H1 (cell line): Measurements from ENCODE around the gene MEIS2. TPM values are rescaled to one million over a fixed set of nuclear protein-coding genes. Genes with fewer than 3 reads are reported as not detected.

Experiments used
- CTCF ChIA-PET: fragments of 300-600 bp; sonication (Branson Sonifier 250); formaldehyde crosslinking; loops from one replicate; lab custom pipeline; 2021; ENCODE audit not compliant: partially characterized antibody; lab: Charles Lee
- POLR2A ChIA-PET: fragments of 300-600 bp; sonication (Branson Sonifier 250); formaldehyde crosslinking; loops from one replicate; lab custom pipeline; 2021; ENCODE audit warnings: inconsistent platforms; ENCODE audit not compliant: partially characterized antibody; lab: Charles Lee
- DNase-seq, 2 experiments: peaks; one replicate each; pipeline versions ENCODE4 v3.0.0 to v3.0.0-alpha.2; 2010 to 2022; ENCODE audit warnings: low spot score in 2 of 2, low read depth in 1 of 2, mixed read lengths in 1 of 2
- FAIRE-seq: peaks from 2 replicates; lab custom pipeline; 2011; peaks lifted over from hg19 to GRCh38; lab: Jason Lieb, UNC
- H2AFZ ChIP-seq: 2 replicates; pipeline ENCODE4 v1.8.1; 2012; ENCODE audit warnings: low read length, inconsistent platforms
- H2AK5ac ChIP-seq: 2 replicates; pipeline ENCODE4 v1.6.1; 2013; ENCODE audit warnings: low read depth, low read length
- H2BK120ac ChIP-seq: replicated peaks from 2 replicates; pipeline ENCODE3; 2013; ENCODE audit warnings: low read depth, low read length, inconsistent platforms
- H2BK12ac ChIP-seq: 2 replicates; pipeline ENCODE4 v1.6.1; 2013; ENCODE audit warnings: low read depth, low read length
- H2BK15ac ChIP-seq: 2 replicates; pipeline ENCODE4 v1.6.1; 2013; ENCODE audit warnings: low read length
- H2BK20ac ChIP-seq: 2 replicates; pipeline ENCODE4 v1.6.1; 2013; ENCODE audit warnings: low read length
- H2BK5ac ChIP-seq: 2 replicates; pipeline ENCODE4 v1.6.1; 2013; ENCODE audit warnings: low read depth, low read length
- H3K14ac ChIP-seq: 2 replicates; pipeline ENCODE4 v1.6.1; 2013; ENCODE audit warnings: inconsistent platforms; ENCODE audit not compliant: insufficient read length
- H3K18ac ChIP-seq: 2 replicates; pipeline ENCODE4 v1.6.1; 2013; ENCODE audit warnings: low read length; ENCODE audit errors: extremely low read depth
- H3K23ac ChIP-seq: 2 replicates; pipeline ENCODE4 v1.6.1; 2013; ENCODE audit warnings: inconsistent platforms; ENCODE audit not compliant: insufficient read length
- H3K23me2 ChIP-seq: 2 replicates; pipeline ENCODE4 v1.6.1; 2013; ENCODE audit warnings: low read depth, low read length
- H3K27ac ChIP-seq: 2 replicates; pipeline ENCODE4 v1.6.1; 2011; ENCODE audit warnings: low read depth, low read length, inconsistent platforms
- H3K27me3 ChIP-seq, 4 experiments: replicated peaks in 1 of 4; 1 replicate in 1 of 4; 2 replicates in 3 of 4; pipeline versions ENCODE4 v1.6.1 to v1.8.1; 2011 to 2013; ENCODE audit warnings: low read length in 3 of 4, mild to moderate bottlenecking in 3 of 4, inconsistent platforms in 2 of 4, mixed read lengths in 2 of 4, moderate library complexity in 1 of 4; ENCODE audit not compliant: control insufficient read depth in 3 of 4, insufficient read depth in 3 of 4; ENCODE audit errors: extremely low read depth in 1 of 4
- H3K36me3 ChIP-seq, 4 experiments: 2 replicates each; pipeline versions ENCODE4 v1.6.1 to v1.8.1; 2011 to 2013; ENCODE audit warnings: mild to moderate bottlenecking in 4 of 4, low read length in 3 of 4, moderate library complexity in 2 of 4, control low read depth in 1 of 4, inconsistent platforms in 1 of 4; ENCODE audit not compliant: insufficient read depth in 4 of 4, control insufficient read depth in 2 of 4
- H3K4ac ChIP-seq: replicated peaks from 2 replicates; pipeline ENCODE3; 2013; ENCODE audit warnings: low read length, low read depth, mixed read lengths, inconsistent platforms; ENCODE audit not compliant: insufficient read length
- H3K4me1 ChIP-seq, 4 experiments: replicated peaks in 1 of 4; 1 replicate in 1 of 4; 2 replicates in 3 of 4; pipeline versions ENCODE4 v1.6.1 to v1.8.1; 2011 to 2013; ENCODE audit warnings: low read length in 3 of 4, inconsistent platforms in 2 of 4, mixed read lengths in 1 of 4; ENCODE audit not compliant: insufficient read depth in 4 of 4, control insufficient read depth in 3 of 4
- H3K4me2 ChIP-seq, 2 experiments: 2 replicates each; pipeline versions ENCODE4 v1.6.1 to v1.8.1; 2011 to 2013; ENCODE audit warnings: low read depth in 2 of 2, low read length in 2 of 2, control low read depth in 1 of 2, inconsistent platforms in 1 of 2, mild to moderate bottlenecking in 1 of 2; ENCODE audit not compliant: insufficient read depth in 1 of 2
- H3K4me3 ChIP-seq, 4 experiments: fragments of 200-600, 300-600 bp in 1 of 4; sonication (generic), shearing (Covaris generic), sonication (Bioruptor Twin) in 1 of 4; 2 replicates each; pipeline versions ENCODE4 v1.5.1 to v1.8.1; 2011 to 2016; ENCODE audit warnings: low read length in 4 of 4, low read depth in 3 of 4, control low read depth in 2 of 4, inconsistent platforms in 2 of 4, mild to moderate bottlenecking in 2 of 4, mixed read lengths in 1 of 4, moderate library complexity in 1 of 4; ENCODE audit not compliant: insufficient read depth in 2 of 4; ENCODE audit errors: extremely low read depth in 1 of 4
- H3K56ac ChIP-seq: replicated peaks from 2 replicates; pipeline ENCODE3; 2013; ENCODE audit warnings: low read depth, mild to moderate bottlenecking, mixed read lengths, low read length, inconsistent platforms; ENCODE audit not compliant: insufficient read length
- H3K79me1 ChIP-seq: 2 replicates; pipeline ENCODE4 v1.6.1; 2013; ENCODE audit warnings: low read depth, low read length, control low read depth
- H3K79me2 ChIP-seq, 2 experiments: 2 replicates each; pipeline versions ENCODE4 v1.6.1 to v1.8.1; 2012 to 2013; ENCODE audit warnings: low read length in 2 of 2, mild to moderate bottlenecking in 2 of 2, inconsistent platforms in 1 of 2; ENCODE audit not compliant: insufficient read depth in 2 of 2, control insufficient read depth in 1 of 2
- H3K9ac ChIP-seq, 4 experiments: replicated peaks in 1 of 4; 1 replicate in 1 of 4; 2 replicates in 3 of 4; pipeline versions ENCODE4 v1.6.1 to v1.8.1; 2011 to 2013; ENCODE audit warnings: low read depth in 3 of 4, low read length in 3 of 4, control low read depth in 2 of 4, mild to moderate bottlenecking in 2 of 4, moderate library complexity in 2 of 4, inconsistent platforms in 1 of 4; ENCODE audit errors: extremely low read depth in 1 of 4
- H3K9me3 ChIP-seq, 2 experiments: 2 replicates each; pipeline versions ENCODE4 v1.6.1 to v1.8.1; 2012 to 2013; ENCODE audit warnings: mild to moderate bottlenecking in 2 of 2, moderate library complexity in 2 of 2, control low read depth in 1 of 2, inconsistent platforms in 1 of 2, low read depth in 1 of 2, low read length in 1 of 2, mixed read lengths in 1 of 2; ENCODE audit not compliant: insufficient read depth in 2 of 2
- H4K20me1 ChIP-seq, 2 experiments: replicated peaks in 1 of 2; 2 replicates each; pipeline versions ENCODE3 to v1.8.1; 2011 to 2013; ENCODE audit warnings: inconsistent platforms in 2 of 2, low read length in 2 of 2, mild to moderate bottlenecking in 1 of 2; ENCODE audit not compliant: insufficient read depth in 2 of 2, control insufficient read depth in 1 of 2
- H4K5ac ChIP-seq: 2 replicates; pipeline ENCODE4 v1.6.1; 2013; ENCODE audit warnings: low read length, low read depth, mixed read lengths, inconsistent platforms; ENCODE audit not compliant: insufficient read length
- H4K8ac ChIP-seq: 2 replicates; pipeline ENCODE4 v1.8.0; 2013; ENCODE audit warnings: mild to moderate bottlenecking, moderate library complexity, low read length, inconsistent platforms; ENCODE audit not compliant: insufficient read depth; ENCODE audit errors: extremely low read depth
- H4K91ac ChIP-seq: replicated peaks from 2 replicates; pipeline ENCODE3; 2013; ENCODE audit warnings: low read length, mixed read lengths, inconsistent platforms; ENCODE audit not compliant: insufficient read length
- CTCF ChIP-seq, 3 experiments: IDR thresholded peaks; 1 replicate in 2 of 3; 2 replicates in 1 of 3; pipeline versions ENCODE4 v1.5.1 to v1.6.1; 2011; ENCODE audit warnings: low read length in 3 of 3, mild to moderate bottlenecking in 3 of 3, inconsistent platforms in 2 of 3, low read depth in 1 of 3, moderate library complexity in 1 of 3; ENCODE audit not compliant: insufficient read depth in 1 of 3; ENCODE audit errors: control extremely low read depth in 1 of 3
- GABPA ChIP-seq: IDR thresholded peaks from 2 replicates; pipeline ENCODE4 v1.6.1; 2011; ENCODE audit warnings: mild to moderate bottlenecking, low read length, moderate library complexity, borderline replicate concordance; ENCODE audit not compliant: insufficient read depth
- NRF1 ChIP-seq: IDR thresholded peaks from 2 replicates; pipeline ENCODE4 v1.6.1; 2011; ENCODE audit warnings: mild to moderate bottlenecking, low read depth, low read length, improper control_type of control experiment
- SIRT6 ChIP-seq: IDR thresholded peaks from one replicate; pipeline ENCODE4 v1.7.1; 2012; ENCODE audit warnings: low read length, inconsistent platforms
- TCF12 ChIP-seq: IDR thresholded peaks from 2 replicates; pipeline ENCODE4 v1.6.1; 2011; ENCODE audit warnings: low read depth, mild to moderate bottlenecking, low read length
- WGBS, 2 experiments: shearing (Covaris generic) in 1 of 2; methylation state at CpG; one replicate each; pipeline versions ENCODE4 v1.1.6 to v1.1.7; 2013 to 2015; ENCODE audit warnings: low lambda C conversion rate in 2 of 2, mixed read lengths in 2 of 2, inconsistent platforms in 1 of 2, low coverage in 1 of 2, missing lambda C conversion rate in 1 of 2; ENCODE audit not compliant: insufficient replicate concordance in 2 of 2, insufficient coverage in 1 of 2, insufficient read length in 1 of 2; ENCODE audit errors: extremely low coverage in 1 of 2, missing lambda C conversion rate in 1 of 2; 5-methylcytosine and 5-hydroxymethylcytosine counted together
- polyA plus RNA-seq, 7 experiments: library from polyadenylated mRNA; depleted of rRNA in 3 of 7; stranded (reverse) in 5 of 7; unstranded in 2 of 7; fragments of >200 nt in 5 of 7; fragments of 200-250 nt in 2 of 7; gene quantifications; 1 replicate in 5 of 7; 2 replicates in 1 of 7; 4 replicates in 1 of 7; pipeline versions ENCODE4 v1.2.1 to v1.2.3, GENCODE V29; 2011 to 2013; ENCODE audit warnings: missing spikeins in 2 of 7, mixed read lengths in 2 of 7
- total RNA-seq: library from RNA; stranded (reverse); fragmentation: NEBNext Ultra II Directional; extraction: Animal tissue kit (Norgen Biotek cat#: 25700); gene quantifications from 2 replicates; pipeline ENCODE4 v1.2.1, GENCODE V29; 2021

MEIS2 gene
- total and polyA plus RNA-seq, 2 of the 8 experiments (the other 6 are each of a cell fraction or from before 2014, with no cell fraction given): 0.22 to 1.2 TPM

- no peaks in the 10 kb centered on the region for H3K36me3 ChIP-seq
- H3K56ac ChIP-seq: no peak overlapping the region
- H4K5ac ChIP-seq: no peak overlapping the region
- H4K91ac ChIP-seq: no peak overlapping the region
- no peak overlapping the region for H3K4me2 ChIP-seq
- H3K4me1 ChIP-seq: no peaks in the 10 kb centered on the region
- no peak overlapping the region for H2BK20ac ChIP-seq
- CTCF ChIA-PET: no interaction called here
- no peak overlapping the region for H2BK15ac ChIP-seq
- no peak overlapping the region for H3K14ac ChIP-seq
- no peaks in the 10 kb centered on the region for H4K20me1 ChIP-seq
- no peak overlapping the region for H2BK5ac ChIP-seq
- no peak overlapping the region for H2AFZ ChIP-seq
- DNase-seq: no peak
- H3K27me3 ChIP-seq: no peaks in the 10 kb centered on the region
- H3K23ac ChIP-seq: no peak overlapping the region
- H4K8ac ChIP-seq: no peak overlapping the region
- no peak overlapping the region for H3K18ac ChIP-seq
- H2BK120ac ChIP-seq: no peak overlapping the region
- no peak for FAIRE-seq
- H3K23me2 ChIP-seq: no peaks in the 10 kb centered on the region
- H3K4ac ChIP-seq: no peak overlapping the region
- no peaks in the 10 kb centered on the region for H3K79me2 ChIP-seq
- POLR2A ChIA-PET: no interaction called here
- no peak overlapping the region for H3K27ac ChIP-seq
- no peak overlapping the region for H3K4me3 ChIP-seq
- no peak overlapping the region for H2AK5ac ChIP-seq
- H3K9ac ChIP-seq: no peak overlapping the region
- WGBS, 2 experiments: 87% methylated on average over 3 of the region's 3 CpGs; no CpG with 5 or more reads in 1 of the 2 experiments
- H3K9me3 ChIP-seq: no peaks in the 10 kb centered on the region
- no peak overlapping the region for H2BK12ac ChIP-seq
- H3K79me1 ChIP-seq: no peaks in the 10 kb centered on the region
- TF ChIP-seq NRF1 (no peak), TCF12 (no peak), SIRT6 (no peak), CTCF (IDR thresholded peaks at IDR 0.05; ENCODE audit: control extremely low read depth in 1 of 3, insufficient read depth in 1 of 3, low read depth in 1 of 3, low read length in 3 of 3) (no peak), GABPA (no peak)
These were observed 173.9 kb downstream of the MEIS2 start for GRCh38 chr15:36926427-36926825.
